HG03520 (cell line): ENCODE measurements around the gene PVALEF.
"Not testable (repeated sequence)": the region's sequence is repeated elsewhere in the genome, so short reads cannot be mapped to it uniquely, and the experiment has no call there.

Experiments
- ATAC-seq: cut with Tn5 transposase; IDR thresholded peaks from one replicate; pipeline ENCODE4 v1.9.1; 2021; ENCODE audit warnings: mild to moderate bottlenecking, moderate library complexity; ENCODE audit not compliant: unreplicated experiment

The PVALEF gene

DNA sequence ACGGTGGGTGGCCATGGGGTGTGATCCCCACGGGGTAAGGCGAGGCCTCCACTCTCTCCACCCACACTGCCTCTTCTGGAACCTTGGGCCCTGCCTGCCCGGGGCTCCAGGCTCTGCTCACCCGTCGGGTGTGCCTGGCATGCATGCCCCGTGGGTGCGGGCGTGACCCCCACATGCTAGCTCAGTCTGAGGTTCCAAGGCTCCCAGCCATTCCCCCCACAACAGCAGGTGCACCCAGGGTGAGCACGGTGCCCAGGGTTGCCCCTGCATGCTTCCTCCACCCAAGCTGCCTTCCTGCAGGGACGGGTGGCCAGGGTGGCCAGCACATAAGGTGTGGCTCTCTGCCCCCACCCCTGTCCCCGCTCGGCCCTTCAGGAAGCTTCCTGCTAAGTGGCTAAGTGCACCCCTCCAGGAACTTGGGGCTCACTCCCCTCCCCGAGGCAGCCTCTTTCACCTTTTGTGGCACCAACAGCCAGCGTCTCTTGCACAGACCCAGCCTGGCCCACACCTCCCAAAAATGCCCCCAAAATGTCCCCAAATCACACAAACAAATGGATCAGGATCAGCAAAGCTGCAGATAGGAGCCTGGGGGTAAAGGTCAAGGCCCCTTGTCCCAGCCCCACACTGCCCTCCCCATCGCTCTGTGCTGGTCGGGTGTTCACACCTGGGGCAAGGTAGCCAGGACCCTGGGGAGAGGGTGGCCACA is 21.4 kb upstream of the PVALEF start:
- no peak for ATAC-seq

GRCh38 chr17:81144423-81144781 is 20.9 kb upstream of the PVALEF start:
- no peak for ATAC-seq

DNA sequence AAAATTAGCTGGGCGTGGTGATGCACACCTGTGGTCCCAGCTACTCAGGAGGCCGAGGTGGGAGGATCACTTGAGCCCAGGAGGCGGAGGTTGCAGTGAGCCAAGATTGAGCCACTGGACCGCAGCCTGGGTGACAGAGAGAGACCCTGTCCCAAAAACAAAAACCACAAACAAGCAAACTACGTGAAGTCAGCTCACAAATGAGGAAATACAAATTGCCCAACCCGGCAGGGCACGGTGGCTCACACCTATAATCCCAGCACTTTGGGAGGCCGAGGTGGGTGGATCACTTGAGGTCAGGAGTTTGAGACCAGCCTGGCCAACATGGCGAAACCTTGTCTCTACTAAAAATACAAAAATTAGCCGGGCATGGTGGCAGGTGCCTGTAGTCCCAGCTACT is 19.1 kb upstream of the PVALEF start:
- ATAC-seq: not testable (repeated sequence)

- no peak for ATAC-seq
Observed at GRCh38 chr17:81147701-81148100, 17.6 kb upstream of the PVALEF start.

DNA sequence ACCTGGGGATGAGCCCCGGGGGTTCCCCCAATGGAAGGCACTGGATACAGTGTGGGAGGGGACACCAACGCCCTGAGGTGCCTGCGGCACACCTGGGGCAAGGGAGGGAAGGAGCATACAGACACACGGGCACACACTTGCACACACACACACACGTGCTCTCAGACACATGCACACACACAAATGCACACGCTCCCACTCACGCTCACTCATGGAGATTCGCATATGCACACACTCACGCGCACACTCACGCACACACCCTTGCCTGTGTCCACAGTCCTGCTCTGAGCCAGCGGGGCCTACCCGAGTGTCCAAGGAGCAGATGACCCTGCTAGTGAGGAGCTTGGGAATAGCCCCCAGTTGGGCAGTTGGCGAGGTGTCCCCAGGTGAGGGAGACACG is 16.7 kb upstream of the PVALEF start:
- ATAC-seq: no peak

GRCh38 chr17:81148986-81149533 is 16.2 kb upstream of the PVALEF start:
- ATAC-seq: no peak

DNA sequence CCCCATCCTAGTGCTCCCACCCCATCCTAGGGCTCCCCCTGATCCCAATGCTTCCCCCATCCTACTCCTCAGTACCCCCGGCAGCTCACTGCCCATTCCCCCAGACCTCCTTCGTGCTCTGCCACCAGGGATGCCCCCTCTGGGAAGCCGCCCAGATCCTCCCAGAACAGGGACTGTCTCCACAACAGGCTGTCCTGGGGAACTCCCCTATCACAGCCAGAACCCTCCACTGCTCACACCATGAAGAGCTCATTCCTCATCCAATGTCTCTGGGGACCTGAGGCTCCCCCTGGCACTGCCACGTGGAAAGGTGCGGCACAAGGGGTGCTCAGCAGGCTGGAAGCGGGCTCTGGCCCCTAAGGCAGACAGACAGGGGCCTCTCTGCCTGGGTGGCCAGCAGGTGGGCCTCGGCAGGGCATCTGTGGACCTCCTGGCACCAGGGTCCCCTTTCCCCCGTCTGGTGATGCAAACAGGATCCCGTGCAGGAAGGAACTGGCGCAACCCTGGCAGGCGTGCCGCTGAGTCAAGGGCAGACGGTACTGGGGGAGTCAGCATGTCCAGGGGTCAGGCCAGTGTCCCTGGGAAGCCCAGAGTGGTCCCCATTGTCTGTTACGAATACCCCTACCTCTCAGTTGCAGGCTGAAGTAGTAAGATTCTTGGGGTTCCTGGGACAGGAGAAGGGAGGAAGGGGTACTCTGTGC is 14.8 kb upstream of the PVALEF start:
- no peak for ATAC-seq

- no peak for ATAC-seq
Observed at GRCh38 chr17:81151278-81151677, 14.0 kb upstream of the PVALEF start.

GRCh38 chr17:81152288-81152828 is 12.9 kb upstream of the PVALEF start:
- no peak for ATAC-seq

DNA sequence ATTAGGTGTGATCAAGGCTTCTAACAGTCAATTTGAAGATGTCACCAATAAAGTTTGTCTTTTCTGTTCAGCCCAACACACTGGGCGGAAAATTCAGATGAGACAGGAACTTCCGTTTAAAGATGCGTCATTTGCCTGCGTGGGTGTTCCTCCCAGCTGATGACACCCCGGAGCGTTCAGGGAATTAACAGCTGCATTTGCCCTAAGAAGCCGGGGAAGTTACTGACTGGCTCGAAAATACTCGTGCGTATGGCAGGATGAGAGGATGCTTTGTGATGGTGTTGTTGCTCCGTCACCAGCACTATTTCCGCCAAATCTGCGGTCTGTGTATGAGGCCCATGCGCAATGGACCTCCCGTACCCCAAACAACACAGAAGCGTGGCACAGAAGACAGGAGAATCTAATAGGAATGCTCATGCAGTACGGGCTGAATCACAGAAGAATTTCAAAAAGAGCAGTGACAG is 11.9 kb upstream of the PVALEF start:
- ATAC-seq: no peak

DNA sequence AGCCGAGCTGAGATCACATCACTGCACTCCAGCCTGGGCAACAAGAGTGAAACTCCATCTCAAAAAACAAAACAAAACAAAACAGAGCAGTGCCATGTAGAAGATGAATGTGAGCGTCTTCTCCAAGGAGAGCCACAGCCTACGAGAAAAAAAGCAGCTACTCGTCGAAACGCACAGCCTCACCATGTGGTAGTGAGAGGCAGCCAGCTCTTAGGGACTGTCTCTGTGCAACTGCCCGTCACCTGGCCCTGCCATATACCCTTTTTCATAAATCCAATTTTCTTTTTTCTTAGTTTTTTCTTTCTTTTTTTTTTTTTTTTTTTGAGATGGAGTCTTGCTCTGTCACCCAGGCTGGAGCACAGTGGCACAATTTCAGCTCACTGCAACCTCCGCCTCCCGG is 11.3 kb upstream of the PVALEF start:
- not testable (repeated sequence) for ATAC-seq

DNA sequence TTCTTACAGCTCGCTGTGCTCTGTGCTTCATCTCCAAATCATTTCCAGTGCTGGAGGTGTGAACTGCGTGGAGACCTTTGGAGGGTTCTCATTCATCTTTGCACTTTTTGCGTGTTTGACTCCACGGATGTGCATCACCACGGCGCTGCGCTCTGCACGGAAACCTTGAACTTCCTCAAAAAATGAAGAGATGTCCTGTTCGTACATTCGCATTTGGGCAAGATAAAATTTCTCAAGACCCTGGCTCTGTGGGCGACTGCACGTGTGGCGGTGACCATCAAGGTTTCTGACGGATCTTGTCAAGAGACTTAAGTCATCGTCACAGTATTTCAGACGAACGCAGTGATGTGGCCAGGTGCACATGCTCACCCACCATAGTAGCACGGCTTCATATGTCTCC is 10.3 kb upstream of the PVALEF start:
- no peak for ATAC-seq

DNA sequence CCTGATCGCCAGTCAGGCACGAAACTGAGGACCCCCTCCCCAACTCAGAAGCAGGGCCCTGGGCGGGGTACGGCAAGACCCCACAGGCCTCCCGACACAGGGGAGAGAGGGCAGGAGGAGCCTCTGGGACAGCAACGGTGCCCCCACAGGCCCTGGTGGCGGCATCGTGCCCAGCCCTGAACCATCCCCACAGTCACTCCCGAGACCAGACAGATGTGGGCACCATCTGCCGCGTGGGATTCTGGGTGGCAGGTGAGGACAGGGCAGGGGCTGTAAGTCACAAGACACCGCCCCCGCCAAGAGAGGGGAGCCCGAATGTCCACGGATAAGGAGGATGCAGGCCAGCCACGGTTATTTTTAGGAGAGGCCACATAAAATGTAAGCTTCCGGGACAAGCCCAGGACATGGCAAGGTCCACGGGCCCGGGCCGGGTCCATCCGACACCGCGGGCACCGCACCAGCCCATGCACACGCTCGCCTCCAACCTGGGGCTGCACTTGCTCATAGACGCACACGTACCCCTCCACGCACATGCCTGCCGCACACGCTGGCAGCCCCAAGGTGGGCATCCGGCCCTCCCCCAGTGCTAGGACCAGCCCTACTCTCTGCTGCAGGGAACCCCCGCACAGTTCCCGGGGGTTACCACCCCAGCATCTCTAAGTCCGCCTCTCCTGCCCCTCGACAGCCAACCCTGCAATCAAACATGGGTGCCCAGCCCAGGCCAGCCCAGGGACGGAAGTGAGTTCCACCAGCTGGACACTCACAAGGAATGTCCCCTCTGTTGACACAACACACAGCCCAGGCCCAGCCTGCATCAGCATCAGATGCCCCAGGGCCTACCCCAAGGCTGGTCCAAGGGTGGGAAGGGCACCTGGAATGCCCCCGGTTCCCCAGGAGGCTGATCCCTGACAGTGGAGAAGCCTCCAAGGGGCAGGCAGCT is 8.2 kb upstream of the PVALEF start:
- ATAC-seq: no peak

DNA sequence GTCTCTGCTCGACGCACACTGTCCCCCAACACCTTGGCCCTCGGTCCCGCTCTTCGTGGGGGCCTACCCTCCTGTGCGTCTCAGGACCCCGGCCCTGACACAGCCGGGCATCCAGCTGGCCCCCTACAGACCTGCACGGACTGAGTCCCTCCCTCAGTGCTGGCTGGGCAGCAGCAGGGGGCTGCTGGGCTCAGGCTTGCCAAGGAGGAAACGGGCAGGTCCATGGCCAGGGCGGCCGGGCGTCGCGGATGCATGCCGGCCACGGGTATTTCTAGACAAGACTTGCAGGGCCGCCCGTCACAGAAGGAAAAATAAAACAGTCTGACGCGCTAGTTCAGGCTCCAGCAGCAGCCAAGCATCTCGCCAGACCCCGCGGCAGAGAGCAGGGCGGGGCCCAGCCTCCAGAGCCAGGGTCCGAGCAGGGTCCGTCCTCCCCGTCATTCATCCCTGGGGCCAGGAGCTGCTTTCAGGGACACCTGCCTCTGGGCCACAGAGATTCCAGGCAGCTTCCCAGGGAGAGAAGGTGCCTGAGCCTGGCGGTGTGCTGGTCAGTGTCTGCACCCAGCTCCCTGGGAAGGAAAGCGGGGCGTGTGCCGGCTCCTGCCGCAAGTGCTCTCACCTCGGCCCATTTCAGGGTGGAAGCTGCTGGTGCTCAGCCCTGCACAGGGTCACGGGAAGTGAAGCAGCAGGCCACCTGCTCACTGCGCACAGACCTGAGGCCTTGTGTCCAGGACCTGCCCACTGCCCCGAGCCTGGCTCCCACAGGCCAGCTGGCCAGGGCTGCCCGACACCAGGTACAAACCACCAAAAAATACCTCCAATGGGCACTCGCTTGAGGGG is 7.2 kb upstream of the PVALEF start:
- ATAC-seq: no peak

DNA sequence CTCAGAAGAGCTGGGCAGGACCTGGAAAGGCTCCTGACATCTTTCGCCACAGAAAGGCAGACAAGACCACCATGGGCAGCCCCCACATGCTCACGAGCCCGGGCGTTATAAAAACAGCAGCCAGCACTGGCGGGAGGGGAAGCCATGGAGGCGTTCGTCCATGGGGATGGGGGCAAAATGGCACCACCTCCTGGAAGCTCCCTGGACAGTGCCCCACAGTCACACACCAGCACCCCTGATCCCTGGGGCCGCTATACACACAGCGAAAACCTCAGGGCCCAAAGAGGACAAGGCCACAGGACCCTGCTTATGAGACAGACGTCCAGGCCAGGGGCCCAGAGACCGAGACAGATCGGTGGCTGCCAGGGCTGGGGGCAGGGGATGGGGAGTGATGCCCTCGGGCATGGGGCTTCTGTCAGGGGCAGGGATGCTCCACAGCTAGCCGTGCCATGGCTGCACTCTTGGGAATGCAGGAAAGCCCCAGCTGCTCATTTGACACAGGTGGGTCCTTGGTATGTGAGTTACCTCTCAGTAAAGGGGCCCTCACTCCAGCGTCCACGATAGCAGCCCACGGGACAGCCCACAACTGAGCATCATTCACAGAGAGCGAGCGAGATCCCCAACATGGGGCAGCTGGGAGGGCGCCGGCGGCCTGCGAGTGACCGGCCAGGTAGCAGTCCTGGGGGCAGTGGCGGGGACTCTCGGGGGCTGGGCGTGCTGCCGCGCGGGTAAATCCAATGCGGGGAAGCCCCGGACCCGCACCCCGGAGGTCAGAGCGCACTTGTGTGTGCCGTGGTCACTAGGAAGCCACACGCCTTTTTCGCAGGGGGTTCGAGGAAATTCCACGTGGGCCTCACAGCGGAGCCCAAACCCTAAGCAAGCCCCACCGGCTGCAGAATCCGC is 6.4 kb upstream of the PVALEF start:
- no peak for ATAC-seq

GRCh38 chr17:81159611-81160265 is 5.6 kb upstream of the PVALEF start:
- no peak for ATAC-seq

GRCh38 chr17:81160306-81160705 is 5.0 kb upstream of the PVALEF start:
- no peak for ATAC-seq

DNA sequence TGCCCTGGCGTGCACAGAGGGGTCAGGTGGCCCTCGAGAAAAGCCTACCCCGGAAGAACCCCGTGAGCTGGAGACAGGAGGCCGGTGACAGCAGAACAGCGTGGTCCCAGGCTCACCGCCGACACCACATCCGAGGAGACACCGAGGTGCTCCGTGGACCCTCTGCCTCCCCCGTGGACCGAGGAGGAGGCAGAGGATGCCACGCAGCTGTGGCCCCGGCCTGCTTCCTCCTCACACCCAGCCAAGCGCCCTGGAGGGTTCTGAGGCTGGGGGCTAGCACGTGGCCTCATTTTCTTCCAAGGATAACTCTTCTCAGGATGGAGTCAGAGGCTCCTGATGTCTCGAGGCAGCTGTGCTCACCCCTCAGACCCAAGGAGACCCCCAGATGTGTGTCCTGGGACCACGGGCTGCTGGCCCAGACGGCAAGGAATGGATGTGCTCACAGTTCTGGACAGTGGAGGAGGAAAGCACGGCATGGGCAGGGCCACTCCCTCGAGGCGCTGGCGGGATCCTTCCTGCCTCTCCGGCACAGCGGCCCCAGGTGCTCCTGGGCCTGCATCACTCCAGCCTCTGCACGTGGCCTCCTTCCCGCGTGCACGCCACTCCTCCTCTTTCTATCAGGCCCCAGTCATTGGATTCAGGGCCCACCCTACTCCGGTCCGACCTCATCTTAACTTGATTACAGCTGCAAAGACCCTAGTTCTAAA is 4.4 kb upstream of the PVALEF start:
- ATAC-seq: no peak
